SU-DHL-6 (cell line): ENCODE data around the gene ACSL4.

ENCODE experiments used
- H2AFZ ChIP-seq: fragments of 200-600 bp; sonication (generic); 2 replicates; pipeline ENCODE4 v1.6.1; 2014; ENCODE audit warnings: low read depth, mild to moderate bottlenecking, moderate library complexity, mixed read lengths, antibody characterized with exemption, low read length; ENCODE audit not compliant: severe bottlenecking
- H3F3A ChIP-seq: fragments of 200-600 bp; shearing (Covaris generic); 2 replicates; pipeline ENCODE4 v1.6.0; 2016; ENCODE audit warnings: antibody characterized with exemption, mild to moderate bottlenecking; ENCODE audit not compliant: insufficient read depth
- H3K27ac ChIP-seq: fragments of 200-600 bp; sonication (generic); 2 replicates; pipeline ENCODE4 v1.5.1; 2016; ENCODE audit warnings: low read depth, mild to moderate bottlenecking, low read length, moderate library complexity, mixed read lengths
- H3K27me3 ChIP-seq: fragments of 200-600 bp; sonication (generic), shearing (Covaris generic); 2 replicates; pipeline ENCODE4 v1.6.0; 2014; ENCODE audit warnings: mild to moderate bottlenecking, low read length
- H3K36me3 ChIP-seq: fragments of 200-600 bp; sonication (generic); 2 replicates; pipeline ENCODE4 v1.6.1; 2014; ENCODE audit warnings: mild to moderate bottlenecking, low read length, mixed read lengths
- H3K4me2 ChIP-seq: fragments of 300-600, 200-600 bp; shearing (Covaris generic), sonication (generic); 2 replicates; pipeline ENCODE4 v1.6.0; 2014; ENCODE audit warnings: low read length, low read depth, mild to moderate bottlenecking; ENCODE audit not compliant: poor library complexity, severe bottlenecking
- H3K4me3 ChIP-seq: fragments of 200-600 bp; sonication (generic); 2 replicates; pipeline ENCODE4 v1.5.1; 2014; ENCODE audit warnings: antibody characterized with exemption, low read length, mild to moderate bottlenecking, mixed read lengths; ENCODE audit not compliant: insufficient read depth, poor library complexity, severe bottlenecking
- H3K79me2 ChIP-seq: fragments of 200-600 bp; sonication (generic); 2 replicates; pipeline ENCODE4 v1.6.1; 2014; ENCODE audit warnings: mild to moderate bottlenecking, low read length, moderate library complexity; ENCODE audit not compliant: insufficient read depth
- H3K9ac ChIP-seq: fragments of 200-600 bp; sonication (generic); 2 replicates; pipeline ENCODE4 v1.7.0; 2014; ENCODE audit warnings: mild to moderate bottlenecking, low read length
- H3K9me2 ChIP-seq: fragments of 200-600 bp; sonication (generic); replicated peaks from 2 replicates; pipeline ENCODE4 v1.6.1; 2014; ENCODE audit warnings: low read length; ENCODE audit not compliant: insufficient read depth
- H3K9me3 ChIP-seq: fragments of 200-600 bp; sonication (generic); 2 replicates; pipeline ENCODE4 v1.6.1; 2014; ENCODE audit warnings: low read length, mixed read lengths; ENCODE audit not compliant: insufficient read depth
- H4K20me1 ChIP-seq: fragments of 200-600 bp; sonication (generic); 2 replicates; pipeline ENCODE4 v1.6.1; 2014; ENCODE audit warnings: low read depth, mild to moderate bottlenecking, antibody characterized with exemption, low read length, moderate library complexity, mixed read lengths
- EZH2phosphoT487 ChIP-seq: fragments of 200-600 bp; sonication (generic), shearing (Covaris generic); conservative IDR thresholded peaks from 2 replicates; pipeline ENCODE4 v1.6.1; 2018; ENCODE audit warnings: mild to moderate bottlenecking, antibody characterized with exemption, low read length, moderate library complexity, mixed read lengths
- TF ChIP-seq, protein P1 (sequence below): fragments of 200-600 bp; sonication (generic); IDR thresholded peaks from one replicate; pipeline ENCODE4 v1.5.1; 2017; ENCODE audit warnings: antibody characterized with exemption, mild to moderate bottlenecking, low read length, moderate library complexity; ENCODE audit not compliant: insufficient read depth, poor library complexity, severe bottlenecking

The ACSL4 gene

DNA sequence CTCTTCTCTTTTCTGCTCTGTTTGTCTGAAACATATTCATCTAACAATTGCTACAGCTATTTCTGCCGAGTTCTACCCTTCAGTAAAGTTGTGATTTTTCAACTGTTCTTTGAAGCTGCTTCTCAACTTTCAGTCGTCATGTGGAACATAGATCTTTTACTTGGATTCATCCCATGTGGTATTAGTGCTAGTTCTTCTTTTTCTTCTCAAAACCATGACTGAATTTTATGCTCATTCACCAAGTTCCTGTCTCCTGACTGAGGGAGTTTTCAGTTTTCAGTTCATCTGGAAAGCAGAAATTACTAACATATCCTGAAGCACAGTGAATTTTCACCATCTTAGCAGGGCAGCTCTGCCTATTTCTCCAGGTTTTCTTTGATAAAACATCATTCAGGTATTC lies 12.1 kb downstream of the ACSL4 start:
- no peaks in the 10 kb centered on the region for H3K36me3 ChIP-seq
- H3K4me2 ChIP-seq: no peak overlapping the region
- 0 out of 2 replicates have a peak, but pooled peaks cover 7% of the 10 kb centered on the region for H4K20me1 ChIP-seq
- H3K9me2 ChIP-seq: no peaks in the 10 kb centered on the region
- H3K27ac ChIP-seq: no peak overlapping the region
- no peak overlapping the region for H3K4me3 ChIP-seq
- H3K79me2 ChIP-seq: peaks cover 80% of the 10 kb centered on the region
- H3K9ac ChIP-seq: no peak overlapping the region
- no peaks in the 10 kb centered on the region for H3F3A ChIP-seq
- no peaks in the 10 kb centered on the region for H3K9me3 ChIP-seq
- TF ChIP-seq, protein P1, sequence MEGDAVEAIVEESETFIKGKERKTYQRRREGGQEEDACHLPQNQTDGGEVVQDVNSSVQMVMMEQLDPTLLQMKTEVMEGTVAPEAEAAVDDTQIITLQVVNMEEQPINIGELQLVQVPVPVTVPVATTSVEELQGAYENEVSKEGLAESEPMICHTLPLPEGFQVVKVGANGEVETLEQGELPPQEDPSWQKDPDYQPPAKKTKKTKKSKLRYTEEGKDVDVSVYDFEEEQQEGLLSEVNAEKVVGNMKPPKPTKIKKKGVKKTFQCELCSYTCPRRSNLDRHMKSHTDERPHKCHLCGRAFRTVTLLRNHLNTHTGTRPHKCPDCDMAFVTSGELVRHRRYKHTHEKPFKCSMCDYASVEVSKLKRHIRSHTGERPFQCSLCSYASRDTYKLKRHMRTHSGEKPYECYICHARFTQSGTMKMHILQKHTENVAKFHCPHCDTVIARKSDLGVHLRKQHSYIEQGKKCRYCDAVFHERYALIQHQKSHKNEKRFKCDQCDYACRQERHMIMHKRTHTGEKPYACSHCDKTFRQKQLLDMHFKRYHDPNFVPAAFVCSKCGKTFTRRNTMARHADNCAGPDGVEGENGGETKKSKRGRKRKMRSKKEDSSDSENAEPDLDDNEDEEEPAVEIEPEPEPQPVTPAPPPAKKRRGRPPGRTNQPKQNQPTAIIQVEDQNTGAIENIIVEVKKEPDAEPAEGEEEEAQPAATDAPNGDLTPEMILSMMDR: no peak
- no peak for TF ChIP-seq EZH2phosphoT487
- H3K27me3 ChIP-seq: no peaks in the 10 kb centered on the region
- no peak overlapping the region for H2AFZ ChIP-seq

DNA sequence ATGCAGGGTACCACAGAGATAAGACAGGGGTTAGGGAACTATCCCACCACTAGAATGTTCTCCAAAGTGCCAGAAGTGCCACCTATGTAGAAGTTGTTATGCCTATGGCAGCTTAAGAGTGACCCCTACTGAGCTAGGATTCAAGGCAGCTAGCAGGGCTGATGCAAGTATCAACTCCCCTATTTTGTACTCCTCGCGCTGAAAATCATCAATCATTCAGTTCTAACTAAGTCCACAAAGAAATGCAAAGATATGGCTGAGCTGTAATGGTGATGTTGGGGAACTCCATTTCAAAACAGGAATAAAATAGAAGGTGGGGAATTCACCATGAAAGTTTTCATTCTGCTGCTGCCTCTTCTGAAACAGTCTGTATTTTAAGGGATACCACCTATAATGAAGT lies 13.8 kb downstream of the ACSL4 start:
- Histone ChIP-seq H3F3A (no peaks in the 10 kb centered on the region), H3K4me2 (no peak overlapping the region), H3K27me3 (no peaks in the 10 kb centered on the region), H2AFZ (no peak overlapping the region), H3K4me3 (no peak overlapping the region), H4K20me1 (0 out of 2 replicates have a peak, but pooled peaks cover 7% of the 10 kb centered on the region), H3K9me3 (no peaks in the 10 kb centered on the region), H3K27ac (no peak overlapping the region), H3K36me3 (no peaks in the 10 kb centered on the region), H3K9ac (no peak overlapping the region), H3K79me2 (peaks cover 85% of the 10 kb centered on the region), H3K9me2 (no peaks in the 10 kb centered on the region)
- no peak for TF ChIP-seq EZH2phosphoT487
- TF ChIP-seq, protein P1: no peak

DNA sequence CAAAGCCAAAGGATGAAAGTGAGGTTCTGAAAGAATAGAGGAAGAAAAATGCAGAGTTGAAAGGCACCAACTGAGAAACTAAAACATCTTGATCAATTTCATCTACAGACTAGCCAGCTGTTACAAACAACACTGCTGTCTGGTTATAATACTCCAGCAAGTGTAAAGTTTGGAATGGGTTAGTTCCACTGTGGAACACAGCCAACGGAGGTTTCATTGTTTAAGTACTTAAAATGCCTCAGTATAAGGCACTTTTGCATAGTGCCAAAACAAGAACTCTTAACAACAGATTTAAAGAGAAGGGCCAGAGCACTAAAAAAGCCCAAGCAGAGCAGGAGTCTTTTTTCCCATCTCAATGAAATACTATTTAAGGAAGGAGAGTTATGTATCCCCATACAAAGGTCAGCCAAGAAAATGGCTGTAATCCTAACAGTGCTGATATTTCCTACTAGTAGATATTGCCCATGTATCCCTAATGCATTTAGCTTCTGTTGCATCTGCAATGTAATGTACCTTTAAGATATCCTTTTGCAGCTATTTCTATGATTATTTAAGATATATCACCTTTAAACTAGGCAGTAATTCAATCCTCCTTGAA lies 16.5 kb downstream of the ACSL4 start:
- peaks cover 84% of the 10 kb centered on the region for H3K79me2 ChIP-seq
- TF ChIP-seq EZH2phosphoT487: no peak
- TF ChIP-seq, protein P1: no peak
- no peaks in the 10 kb centered on the region for H3K9me3 ChIP-seq
- H4K20me1 ChIP-seq: 0 out of 2 replicates have a peak, but pooled peaks cover 5% of the 10 kb centered on the region
- H3K4me3 ChIP-seq: no peak overlapping the region
- no peaks in the 10 kb centered on the region for H3K9me2 ChIP-seq
- H3K27ac ChIP-seq: no peak overlapping the region
- no peaks in the 10 kb centered on the region for H3F3A ChIP-seq
- H3K36me3 ChIP-seq: no peaks in the 10 kb centered on the region
- H3K9ac ChIP-seq: no peak overlapping the region
- no peak overlapping the region for H3K4me2 ChIP-seq
- no peaks in the 10 kb centered on the region for H3K27me3 ChIP-seq
- no peak overlapping the region for H2AFZ ChIP-seq
